Pancreas (tissue), 10 donors: Measurements from ENCODE around the gene SYNDIG1. TPM values are rescaled to one million over a fixed set of nuclear protein-coding genes. Genes with fewer than 3 reads are reported as not detected.

ENCODE experiments used
- ATAC-seq, 4 donors: fragments of 200-7000 bp; cut with Tn5 transposase; one replicate each; pipeline versions ENCODE4 v1.8.0 to v1.9.1; 2020; ENCODE audit warnings: mild to moderate bottlenecking in 4 of 4, moderate library complexity in 4 of 4
- DNase-seq, 6 donors: peaks; one replicate each; pipeline ENCODE4 v3.0.0-alpha.2; 2020
- FAIRE-seq: peaks from 2 replicates; lab custom pipeline; 2012; peaks lifted over from hg19 to GRCh38; lab: Jason Lieb, UNC
- H3K27ac ChIP-seq, 4 donors: fragments of 200-600 bp; sonication (generic); 1 replicate in 3 of 4; 2 replicates in 1 of 4; pipeline versions ENCODE4 v1.5.0 to v1.8.0; 2020
- H3K27me3 ChIP-seq, 4 donors: fragments of 200-600 bp; one replicate each; pipeline ENCODE4 v1.8.0; 2021
- H3K36me3 ChIP-seq, 3 donors: fragments of 200-600 bp; sonication (generic) in 1 of 3; one replicate each; pipeline versions ENCODE4 v1.5.0 to v1.8.0; 2020 to 2021
- H3K4me1 ChIP-seq, 3 donors: fragments of 200-600 bp; one replicate each; pipeline ENCODE4 v1.8.0; 2021
- H3K4me3 ChIP-seq, 4 donors: fragments of 200-600 bp; sonication (generic) in 2 of 4; one replicate each; pipeline versions ENCODE4 v1.5.0 to v1.8.0; 2020 to 2021
- H3K9me3 ChIP-seq, 4 donors: fragments of 200-600 bp; one replicate each; pipeline ENCODE4 v1.8.0; 2021
- CTCF ChIP-seq, 4 donors: fragments of 200-600 bp; sonication (generic) in 3 of 4; IDR thresholded peaks; one replicate each; pipeline versions ENCODE4 v1.5.0 to v1.8.0; 2021; ENCODE audit warnings: antibody characterized with exemption in 4 of 4
- WGBS, 2 donors: extraction: QIAGEN DNeasy Blood & Tissue Kit; methylation state at CpG; one replicate each; pipeline ENCODE4 v1.1.7; 2013; 5-methylcytosine and 5-hydroxymethylcytosine counted together
- intact Hi-C, 3 donors: fragments of 100-400 bp; cut with DNase I; formaldehyde crosslinking; loops; one replicate each; pipeline versions ENCODE4 v1.11.1 to v1.14.2; 2022
- polyA plus RNA-seq, 2 donors: library from polyadenylated mRNA; stranded (reverse); fragments of 200-250 nt; gene quantifications; one replicate each; pipeline ENCODE4 v1.2.3, GENCODE V29; 2013
- total RNA-seq, 6 donors: library from RNA; stranded (reverse); fragmentation: NEBNext Ultra II Directional in 4 of 6; extraction: Animal tissue kit (Norgen Biotek cat#: 25700) in 4 of 6; gene quantifications; one replicate each; pipeline versions ENCODE4 v1.2.1 to v1.2.4, GENCODE V29; 2021 to 2023
- donor health status: healthy with polysubstance abuse.
- donor health status: DM: no; HTN: no; CAD: no; lungs with moderate emphysema.
- donor health status: DM: no; HTN: no; CAD: no.
- donor health status: control.
- donor health status: control.
- donor health status: Bipolar disorder and iron deficiency.
- donor health status: DM: yes; HTN: yes; CAD: no.
- donor health status: DM: no; HTN: no; CAD: no.
- donor health status: DM: no; HTN: no; CAD: no.
- donor health status: DM: yes; HTN: yes; CAD: no.

SYNDIG1 gene
- total and polyA plus RNA-seq, 8 donors = 0.04 to 0.46 (median 0.23) TPM; not detected in 1

- ATAC-seq (no peak), FAIRE-seq (no peak), DNase-seq (no peak)
- H3K27me3 ChIP-seq = no peaks in the 10 kb centered on the region
- no peak for TF ChIP-seq CTCF (IDR thresholded peaks at IDR 0.05)
- WGBS, 2 donors = 50 to 63% methylated on average over 5 of the region's 5 CpGs
- H3K9me3 ChIP-seq = no peaks in the 10 kb centered on the region
- no peak overlapping the region for H3K27ac ChIP-seq
- intact Hi-C loops = no loop called here
- H3K36me3 ChIP-seq = no peaks in the 10 kb centered on the region
- H3K4me1 ChIP-seq = no peaks in the 10 kb centered on the region
- H3K4me3 ChIP-seq = no peak overlapping the region
These were observed 91.4 kb downstream of the SYNDIG1 start for GRCh38 chr20:24560571-24561491.

GRCh38 chr20:24565835-24566351, 96.5 kb downstream of the SYNDIG1 start:
- ATAC-seq = no peak
- 49 to 60% methylated on average over 2 of the region's 2 CpGs for WGBS, 2 donors
- TF ChIP-seq CTCF (IDR thresholded peaks at IDR 0.05) = no peak
- Histone ChIP-seq H3K27me3 (no peaks in the 10 kb centered on the region), H3K9me3 (no peaks in the 10 kb centered on the region), H3K36me3 (no peaks in the 10 kb centered on the region), H3K27ac (no peak overlapping the region), H3K4me3 (no peak overlapping the region), H3K4me1 (no peaks in the 10 kb centered on the region)
- FAIRE-seq = no peak
- no peak for DNase-seq
- intact Hi-C loops = no loop called here

GRCh38 chr20:24566656-24567055, 97.2 kb downstream of the SYNDIG1 start:
- H3K27ac ChIP-seq = no peak overlapping the region
- intact Hi-C loops = no loop called here
- H3K4me3 ChIP-seq = no peak overlapping the region
- no peak for TF ChIP-seq CTCF (IDR thresholded peaks at IDR 0.05)
- no peak for FAIRE-seq
- no peaks in the 10 kb centered on the region for H3K27me3 ChIP-seq
- H3K9me3 ChIP-seq = no peaks in the 10 kb centered on the region
- no peak for DNase-seq
- 52 to 65% methylated on average over 7 of the region's 7 CpGs for WGBS, 2 donors
- no peak for ATAC-seq
- no peaks in the 10 kb centered on the region for H3K36me3 ChIP-seq
- no peaks in the 10 kb centered on the region for H3K4me1 ChIP-seq

- Histone ChIP-seq H3K36me3 (no peaks in the 10 kb centered on the region), H3K27ac (no peak overlapping the region), H3K27me3 (no peaks in the 10 kb centered on the region), H3K4me1 (no peaks in the 10 kb centered on the region), H3K4me3 (no peak overlapping the region), H3K9me3 (no peaks in the 10 kb centered on the region)
- no peak for FAIRE-seq
- DNase-seq = no peak
- intact Hi-C loops = no loop called here
- TF ChIP-seq CTCF (IDR thresholded peaks at IDR 0.05) = no peak
- no peak for ATAC-seq
- 78 to 88% methylated on average over 5 of the region's 5 CpGs for WGBS, 2 donors
These were observed 98.1 kb downstream of the SYNDIG1 start for GRCh38 chr20:24567508-24567907.

GRCh38 chr20:24568842-24569241, 99.4 kb downstream of the SYNDIG1 start:
- 45 to 60% methylated on average over 8 of the region's 8 CpGs for WGBS, 2 donors

More at GRCh38 chr20:24568842-24569241, 99.4 kb downstream of the SYNDIG1 start:
- Histone ChIP-seq H3K9me3 (no peaks in the 10 kb centered on the region), H3K36me3 (no peaks in the 10 kb centered on the region), H3K4me3 (no peak overlapping the region), H3K27ac (no peak overlapping the region), H3K27me3 (no peaks in the 10 kb centered on the region), H3K4me1 (no peaks in the 10 kb centered on the region)
- ATAC-seq (no peak), DNase-seq (no peak), FAIRE-seq (no peak)
- no peak for TF ChIP-seq CTCF (IDR thresholded peaks at IDR 0.05)
- intact Hi-C loops = no loop called here
